PC-3 (cell line): Measurements from ENCODE around the gene LILRB3. TPM values are rescaled to one million over a fixed set of nuclear protein-coding genes. Genes with fewer than 3 reads are reported as not detected.

Experiments
- ATAC-seq: fragments of 200-7000 bp; cut with Tn5 transposase; 2 replicates; pipeline ENCODE4 v1.9.1; 2020; ENCODE audit warnings: mild to moderate bottlenecking, moderate library complexity
- BruUV-seq: library from RNA; stranded (reverse); fragments of 400-500 nt; replicated peaks from 2 replicates; lab custom pipeline; 2021; lab: Mats Ljungman, UMichigan
- CTCF ChIA-PET: fragments of 300-600 bp; sonication (Branson Sonifier 250); formaldehyde crosslinking; loops from one replicate; lab custom pipeline; 2022; ENCODE audit warnings: antibody characterized with exemption; lab: Charles Lee
- POLR2A ChIA-PET: fragments of 300-600 bp; sonication (Branson Sonifier 250); formaldehyde crosslinking; loops from one replicate; lab custom pipeline; 2022; ENCODE audit warnings: antibody characterized with exemption; ENCODE audit not compliant: unreplicated experiment; lab: Charles Lee
- DNase-seq: peaks from one replicate; pipeline ENCODE4 v3.0.0-alpha.2; 2015
- H2AFZ ChIP-seq: fragments of 300-600 bp; sonication (generic); 2 replicates; pipeline ENCODE4 v1.6.0; 2016; ENCODE audit warnings: antibody characterized with exemption, low read length
- H3F3A ChIP-seq: fragments of 300-600 bp; sonication (generic); one replicate; pipeline ENCODE4 v1.6.0; 2017; ENCODE audit warnings: antibody characterized with exemption, low read length, control low read depth, mild to moderate bottlenecking; ENCODE audit not compliant: unreplicated experiment
- H3K27ac ChIP-seq: fragments of 300-600 bp; sonication (generic); 2 replicates; pipeline ENCODE4 v1.5.1; 2016; ENCODE audit warnings: mild to moderate bottlenecking, low read length
- H3K27me3 ChIP-seq: fragments of 300-600 bp; sonication (generic); 2 replicates; pipeline ENCODE4 v1.6.1; 2016; ENCODE audit warnings: low read length, mixed read lengths
- H3K36me3 ChIP-seq: fragments of 300-600 bp; sonication (generic); 2 replicates; pipeline ENCODE4 v1.6.1; 2016; ENCODE audit warnings: low read depth, mixed run types, low read length, mixed read lengths
- H3K4me1 ChIP-seq: fragments of 300-600 bp; sonication (generic); 2 replicates; pipeline ENCODE4 v1.5.1; 2016; ENCODE audit warnings: low read length; ENCODE audit not compliant: insufficient read depth
- H3K4me2 ChIP-seq: fragments of 300-600 bp; sonication (generic); 2 replicates; pipeline ENCODE4 v1.6.0; 2016; ENCODE audit warnings: low read length
- H3K4me3 ChIP-seq: fragments of 300-600 bp; sonication (generic); 2 replicates; pipeline ENCODE4 v1.5.1; 2016; ENCODE audit warnings: mild to moderate bottlenecking, low read length, mixed read lengths
- H3K79me2 ChIP-seq: fragments of 300-600 bp; sonication (generic); 2 replicates; pipeline ENCODE4 v1.6.1; 2017; ENCODE audit warnings: low read length, mixed read lengths
- H3K9ac ChIP-seq: fragments of 300-600 bp; sonication (generic); 2 replicates; pipeline ENCODE4 v1.6.0; 2016; ENCODE audit warnings: mild to moderate bottlenecking, low read length
- H3K9me2 ChIP-seq: fragments of 300-600 bp; sonication (generic); replicated peaks from 2 replicates; pipeline ENCODE4 v1.6.1; 2016; ENCODE audit warnings: mixed run types, low read length, mixed read lengths
- H3K9me3 ChIP-seq: fragments of 300-600 bp; sonication (generic); 2 replicates; pipeline ENCODE4 v1.6.1; 2016; ENCODE audit warnings: low read length, mixed read lengths
- H4K20me1 ChIP-seq: fragments of 300-600 bp; sonication (generic); 2 replicates; pipeline ENCODE4 v1.6.1; 2016; ENCODE audit warnings: low read length, mixed read lengths
- CTCF ChIP-seq: fragments of 300-600 bp; sonication (generic); conservative IDR thresholded peaks from 2 replicates; pipeline ENCODE4 v1.5.1; 2017; ENCODE audit warnings: antibody characterized with exemption, low read depth, mild to moderate bottlenecking, low read length
- EZH2 ChIP-seq: fragments of 300-600 bp; sonication (generic); IDR thresholded peaks from one replicate; pipeline ENCODE4 v1.6.1; 2017; ENCODE audit warnings: antibody characterized with exemption, mild to moderate bottlenecking, low read length; ENCODE audit not compliant: unreplicated experiment
- EZH2phosphoT487 ChIP-seq: fragments of 300-600 bp; sonication (generic); IDR thresholded peaks from 2 replicates; pipeline ENCODE4 v1.6.1; 2018; ENCODE audit warnings: mild to moderate bottlenecking, antibody characterized with exemption, low read length, borderline replicate concordance
- intact Hi-C: fragments of 100-400 bp; cut with micrococcal nuclease; formaldehyde crosslinking; loops from 2 replicates; pipeline ENCODE4 v1.9.0; 2023
- total RNA-seq: library from RNA; depleted of rRNA; stranded (reverse); fragments of >200 nt; gene quantifications from 2 replicates; pipeline ENCODE4 v1.2.3, GENCODE V29; 2014

The LILRB3 gene
- total RNA-seq, 1 experiment from 2014 or later, result not detected

DNA sequence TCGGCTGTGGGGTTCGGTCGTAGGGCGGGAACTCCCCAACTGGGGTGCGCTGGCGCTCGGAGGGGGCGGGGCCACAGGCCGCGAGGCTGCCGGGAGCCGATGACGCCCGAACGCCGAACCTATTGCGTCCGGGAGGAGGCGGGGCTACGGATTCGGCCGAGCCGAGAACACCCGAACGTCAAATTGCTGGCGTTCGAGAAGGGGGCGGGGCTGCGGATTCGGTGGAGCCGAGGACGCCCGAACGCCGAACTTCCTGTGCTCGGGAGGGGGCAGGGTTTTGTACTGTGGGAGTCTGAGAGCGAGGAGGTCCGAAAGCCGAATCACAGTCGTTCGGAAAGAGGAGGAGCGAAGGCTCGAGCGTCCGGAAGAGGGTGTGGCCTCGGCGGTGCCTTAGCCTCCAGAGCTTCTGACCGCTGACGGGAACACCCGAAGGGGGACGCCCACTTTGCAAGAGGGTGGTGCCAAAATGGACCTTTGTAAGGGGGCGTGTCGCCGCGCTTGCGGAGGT, 32.2 kb downstream of the LILRB3 start:
- Histone ChIP-seq H3K27me3 (no peaks in the 10 kb centered on the region), H3K36me3 (peaks cover 23% of the 10 kb centered on the region; the same call in 1 of the 2 replicates), H3K4me2 (peak overlapping the region; percentile 83), H3K4me3 (peak overlapping the region; percentile 74), H3K79me2 (peaks cover 51% of the 10 kb centered on the region), H3K4me1 (peaks cover 19% of the 10 kb centered on the region), H3F3A (no peaks in the 10 kb centered on the region), H3K9me3 (no peaks in the 10 kb centered on the region), H2AFZ (peak overlapping the region; percentile 87), H4K20me1 (no peaks in the 10 kb centered on the region), H3K27ac (peak overlapping the region; percentile 89), H3K9ac (peak overlapping the region; percentile 91), H3K9me2 (no peaks in the 10 kb centered on the region)
- no peak for TF ChIP-seq EZH2phosphoT487
- TF ChIP-seq EZH2, result no peak
- no peak for TF ChIP-seq CTCF
- ChIA-PET CTCF (interaction anchor here (0.6 kb wide), 1 partner anchor 21 kb away, joined by 3 read pairs; no protein-coding TSS in a partner anchor), POLR2A (interaction anchor here (0.5 to 3.5 kb wide), 8 partner anchors 10 to 209 kb away, joined by 3 to 22 read pairs (median 4); partner anchors contain the start of genes CNOT3, LENG1 and RPS9)
- DNase-seq (peak; percentile 99), ATAC-seq (peak; percentile 56)
- intact Hi-C loops, result loop anchor here (1.0 to 2.0 kb wide), 3 partner anchors 10 to 41 kb away; partner anchors contain the start of genes LENG1 and RPS9
- no TSS peak for BruUV-seq

- no peaks in the 10 kb centered on the region for H3K9me3 ChIP-seq
- BruUV-seq, result no TSS peak
- TF ChIP-seq EZH2 (no peak), CTCF (no peak), EZH2phosphoT487 (no peak)
- DNase-seq (peak; percentile 100), ATAC-seq (peak; percentile 58)
- no peaks in the 10 kb centered on the region for H3K9me2 ChIP-seq
- H3K4me3 ChIP-seq, result peak overlapping the region; percentile 74
- peak overlapping the region; percentile 91 for H3K9ac ChIP-seq
- CTCF ChIA-PET, result interaction anchor here (0.5 to 1.6 kb wide), 6 partner anchors 13 to 53 kb away, joined by 3 to 11 read pairs (median 6); partner anchors contain the start of genes CNOT3 and TMC4
- POLR2A ChIA-PET, result interaction anchor here (0.5 to 3.5 kb wide), 18 partner anchors 10 to 1931 kb away, joined by 3 to 22 read pairs (median 4); partner anchors contain the start of genes CNOT3, EPS8L1, LENG1 and LENG8
- no peaks in the 10 kb centered on the region for H3F3A ChIP-seq
- intact Hi-C loops, result loop anchor here (1.0 to 2.0 kb wide), 5 partner anchors 10 to 53 kb away; partner anchors contain the start of genes CNOT3, LENG1, RPS9 and TMC4
- H3K4me2 ChIP-seq, result peak overlapping the region; percentile 98
- H3K27ac ChIP-seq, result peak overlapping the region; percentile 89
- H3K4me1 ChIP-seq, result peaks cover 19% of the 10 kb centered on the region
- H3K79me2 ChIP-seq, result peaks cover 51% of the 10 kb centered on the region
- no peaks in the 10 kb centered on the region for H4K20me1 ChIP-seq
- peak overlapping the region; percentile 93 for H2AFZ ChIP-seq
- H3K36me3 ChIP-seq, result peaks cover 21% of the 10 kb centered on the region; the same call in 1 of the 2 replicates
- no peaks in the 10 kb centered on the region for H3K27me3 ChIP-seq
Measured at GRCh38 chr19:54189735-54190502, 32.9 kb downstream of the LILRB3 start.
